ENCODE results near the gene MYO1F.

The MYO1F gene

DNA sequence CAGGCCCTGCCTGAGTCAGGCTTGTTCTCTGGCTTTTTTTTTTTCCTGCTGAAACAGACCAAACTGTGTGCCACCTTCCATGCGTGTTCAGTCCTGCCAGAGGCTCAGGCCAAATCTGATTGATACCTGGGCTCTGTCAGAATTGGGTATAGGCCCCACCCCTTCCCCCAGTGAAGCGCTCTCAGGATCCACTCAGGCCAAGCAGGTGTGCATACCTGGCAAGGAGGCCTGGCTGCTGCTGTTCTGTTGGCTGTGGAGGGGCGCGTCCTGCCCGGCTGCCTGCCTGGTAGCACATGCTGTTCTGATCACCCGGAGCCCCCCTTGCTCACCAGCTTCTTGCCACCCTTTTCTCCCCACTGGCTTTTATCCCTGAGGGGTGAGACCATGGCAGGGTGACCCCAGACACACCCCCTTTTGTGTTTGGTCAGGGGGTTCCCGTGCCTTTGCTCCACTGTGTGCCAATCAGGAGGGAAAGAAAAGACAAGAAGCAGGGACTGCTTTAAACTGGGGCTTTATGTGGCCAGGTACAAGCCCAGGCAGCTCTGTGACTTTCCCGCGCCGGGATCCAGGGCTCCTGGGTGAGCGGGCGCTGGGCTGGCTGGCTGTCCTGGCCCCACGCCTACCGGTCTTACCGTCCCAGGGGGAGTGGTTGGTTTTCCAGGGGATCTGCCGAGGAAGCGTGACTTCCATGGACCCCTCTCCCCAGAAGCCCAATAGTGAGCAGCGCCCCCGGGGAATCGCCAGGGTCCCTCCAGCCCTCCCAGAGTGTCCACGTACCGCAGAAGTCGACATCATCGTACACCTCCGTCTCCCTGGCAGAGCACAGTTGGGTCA is 87.5 kb downstream of the MYO1F start:
- DNase-seq: no peak

DNA sequence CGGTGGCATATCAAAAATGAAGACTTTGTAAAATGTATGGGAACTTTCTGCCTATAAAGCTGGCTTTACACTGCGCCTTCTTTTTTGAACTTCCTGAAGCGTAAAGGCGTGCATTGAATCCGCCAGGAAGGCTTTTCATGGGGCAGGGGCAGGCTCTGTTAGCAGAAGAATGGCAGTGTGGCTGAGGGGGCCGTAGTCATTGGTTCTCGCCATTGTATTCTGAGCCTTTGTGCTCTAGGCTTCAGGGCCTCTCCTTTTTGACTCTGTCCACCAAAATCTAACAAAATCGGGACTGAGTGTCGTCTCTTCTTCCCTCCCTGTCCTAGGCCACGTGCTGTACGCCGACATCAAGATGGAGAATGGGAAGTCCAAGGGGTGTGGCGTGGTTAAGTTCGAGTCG is 88.9 kb downstream of the MYO1F start:
- no peak for DNase-seq

DNA sequence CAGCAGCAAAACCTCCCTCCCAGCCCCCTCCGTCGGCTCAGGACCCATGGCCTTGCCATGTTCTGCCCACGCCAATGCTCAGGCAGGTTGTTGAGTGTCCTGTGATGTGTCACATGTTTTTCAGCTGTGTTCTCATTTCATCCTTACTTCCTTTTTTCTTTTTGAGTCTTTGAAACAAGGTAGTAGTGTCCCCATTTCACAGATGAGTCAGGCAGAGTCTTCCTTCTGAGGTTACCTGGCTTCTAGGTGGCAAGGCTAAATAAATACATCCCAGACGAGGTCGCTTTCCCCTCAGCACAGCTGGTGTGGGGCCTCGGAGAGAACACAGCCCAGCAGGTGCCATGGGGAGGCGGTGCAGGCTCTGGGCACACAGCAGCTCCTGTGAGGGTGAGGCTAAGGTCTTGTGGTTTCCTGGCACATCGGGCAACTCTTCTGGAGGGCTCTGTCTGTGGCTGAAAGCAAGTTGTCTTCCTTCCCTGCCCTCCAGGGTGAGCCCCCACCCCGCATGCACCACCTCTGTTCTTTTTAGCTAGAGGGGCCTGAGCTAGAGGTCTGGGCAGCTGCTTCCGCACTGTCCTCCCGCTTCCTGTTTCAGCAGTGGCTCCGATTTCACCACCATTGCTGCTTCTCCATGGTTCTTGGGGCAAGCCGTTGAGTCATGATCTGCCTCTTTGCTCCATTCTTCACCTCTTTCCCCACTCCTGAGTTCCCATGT is 89.9 kb downstream of the MYO1F start:
- peak; percentile 70 for DNase-seq

DNA sequence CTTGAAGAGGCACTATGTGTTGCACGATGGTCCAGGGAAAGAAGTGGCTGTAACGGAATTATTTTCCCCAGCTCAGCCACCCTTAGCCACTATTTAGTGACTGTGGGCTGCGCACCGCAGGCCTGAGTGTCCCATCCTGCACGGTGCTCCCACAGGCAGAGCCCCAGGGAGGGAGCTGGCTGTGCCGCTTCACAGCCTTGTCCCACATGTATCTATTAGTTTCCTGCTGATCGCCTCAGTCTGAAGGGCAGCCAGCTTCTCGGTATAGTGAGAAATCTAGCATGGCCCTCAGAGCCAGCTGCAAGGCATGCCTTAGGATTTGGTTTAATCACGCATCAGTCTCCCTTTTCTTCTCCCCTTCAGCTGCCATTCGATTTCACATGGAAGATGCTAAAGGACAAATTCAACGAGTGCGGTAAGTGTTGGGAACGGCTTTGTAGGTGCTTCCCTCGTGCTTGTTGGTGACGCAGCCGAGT is 90.5 kb downstream of the MYO1F start:
- DNase-seq: no peak

DNA sequence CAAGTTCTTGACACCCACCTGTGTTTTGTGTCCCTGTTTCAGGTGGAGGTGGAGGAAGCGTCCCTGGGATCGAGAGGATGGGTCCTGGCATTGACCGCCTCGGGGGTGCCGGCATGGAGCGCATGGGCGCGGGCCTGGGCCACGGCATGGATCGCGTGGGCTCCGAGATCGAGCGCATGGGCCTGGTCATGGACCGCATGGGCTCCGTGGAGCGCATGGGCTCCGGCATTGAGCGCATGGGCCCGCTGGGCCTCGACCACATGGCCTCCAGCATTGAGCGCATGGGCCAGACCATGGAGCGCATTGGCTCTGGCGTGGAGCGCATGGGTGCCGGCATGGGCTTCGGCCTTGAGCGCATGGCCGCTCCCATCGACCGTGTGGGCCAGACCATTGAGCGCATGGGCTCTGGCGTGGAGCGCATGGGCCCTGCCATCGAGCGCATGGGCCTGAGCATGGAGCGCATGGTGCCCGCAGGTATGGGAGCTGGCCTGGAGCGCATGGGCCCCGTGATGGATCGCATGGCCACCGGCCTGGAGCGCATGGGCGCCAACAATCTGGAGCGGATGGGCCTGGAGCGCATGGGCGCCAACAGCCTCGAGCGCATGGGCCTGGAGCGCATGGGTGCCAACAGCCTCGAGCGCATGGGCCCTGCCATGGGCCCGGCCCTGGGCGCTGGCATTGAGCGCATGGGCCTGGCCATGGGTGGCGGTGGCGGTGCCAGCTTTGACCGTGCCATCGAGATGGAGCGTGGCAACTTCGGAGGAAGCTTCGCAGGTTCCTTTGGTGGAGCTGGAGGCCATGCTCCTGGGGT is 91.5 kb downstream of the MYO1F start:
- DNase-seq: no peak

DNA sequence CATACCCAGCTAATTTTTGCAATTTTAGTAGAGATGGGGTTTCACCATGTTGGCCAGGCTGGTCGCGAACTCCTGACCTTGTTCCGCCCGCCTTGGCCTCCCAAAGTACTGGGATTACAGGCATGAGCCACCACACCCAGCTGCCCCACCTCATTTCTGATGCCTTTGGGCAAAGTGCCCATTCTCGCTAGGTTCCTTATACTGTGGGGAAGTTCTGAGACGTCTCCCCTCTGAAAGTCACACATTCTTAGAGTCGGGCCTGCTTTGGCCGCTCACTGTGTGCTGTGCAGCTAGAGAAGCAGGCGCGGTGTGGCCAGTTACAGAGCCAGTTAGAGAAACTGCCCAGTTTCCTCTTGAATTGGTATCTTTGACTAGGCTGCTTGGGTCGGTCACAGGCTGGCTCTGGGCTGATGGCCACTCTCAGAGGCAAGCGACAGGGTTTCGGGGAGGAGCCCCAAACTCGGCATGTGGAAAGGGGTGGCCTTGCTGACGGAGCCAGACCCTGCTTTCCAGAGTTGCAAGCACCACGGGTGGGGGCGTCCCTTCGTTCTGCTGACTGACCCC is 92.8 kb downstream of the MYO1F start:
- DNase-seq: no peak

DNA sequence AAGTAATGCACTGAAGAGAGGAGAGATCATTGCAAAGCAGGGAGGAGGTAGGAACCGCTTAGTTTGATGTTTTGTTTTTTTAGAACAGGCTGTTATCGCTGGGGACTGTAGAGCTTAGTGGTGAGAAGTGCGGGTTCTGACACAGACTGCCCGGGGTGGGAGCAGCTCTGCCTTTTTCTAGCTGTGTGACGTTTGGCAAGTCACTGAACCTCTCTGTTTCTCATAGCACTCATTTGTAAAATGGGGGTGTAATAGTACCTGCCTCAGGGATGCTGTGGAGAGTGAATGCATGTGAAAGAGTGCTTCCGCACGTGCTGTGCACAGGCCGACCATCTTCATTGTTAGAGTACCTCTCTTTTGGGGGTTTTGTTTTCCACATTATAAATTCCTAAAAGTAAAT is 94.1 kb downstream of the MYO1F start:
- DNase-seq: no peak

DNA sequence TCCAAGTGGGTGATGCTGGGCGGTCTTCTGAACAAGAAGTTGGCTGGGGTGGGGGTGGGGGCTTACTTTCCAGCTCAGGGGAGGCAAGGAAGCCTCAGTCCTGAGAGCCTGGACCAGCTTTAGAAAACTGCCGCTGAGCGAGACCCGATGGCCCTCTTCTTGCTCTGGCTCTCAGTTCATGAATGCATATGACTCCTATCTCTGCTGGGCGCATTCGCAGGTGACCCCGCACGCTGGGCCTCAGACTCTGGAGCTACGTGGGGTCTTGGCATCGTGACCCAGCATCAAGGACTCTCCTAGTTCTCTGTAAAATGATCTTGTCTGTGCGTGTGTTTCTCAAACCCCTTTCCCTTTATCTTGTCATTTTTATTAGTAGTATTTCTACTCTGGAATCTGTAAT is 94.5 kb downstream of the MYO1F start:
- no peak for DNase-seq

DNA sequence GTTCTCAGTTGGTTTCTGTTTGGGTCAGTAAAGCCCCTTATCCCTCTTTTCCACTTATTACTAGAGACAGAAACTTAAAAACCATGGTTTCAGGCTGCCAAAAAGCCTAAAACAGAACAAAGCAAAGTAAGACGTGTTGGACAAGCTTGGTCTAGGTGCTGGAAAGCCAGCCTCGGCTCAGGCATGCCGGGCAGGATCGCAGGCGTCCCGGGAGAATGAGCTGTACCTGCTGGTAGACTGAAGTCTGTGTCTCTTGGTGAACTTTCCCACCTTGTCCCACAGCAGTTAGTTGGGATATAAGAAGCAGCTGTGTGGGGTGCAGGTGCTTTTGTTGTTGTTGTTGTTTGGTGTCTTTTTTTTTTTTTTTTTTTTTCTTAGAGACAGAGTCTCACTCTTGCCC is 95.6 kb downstream of the MYO1F start:
- DNase-seq: no peak

DNA sequence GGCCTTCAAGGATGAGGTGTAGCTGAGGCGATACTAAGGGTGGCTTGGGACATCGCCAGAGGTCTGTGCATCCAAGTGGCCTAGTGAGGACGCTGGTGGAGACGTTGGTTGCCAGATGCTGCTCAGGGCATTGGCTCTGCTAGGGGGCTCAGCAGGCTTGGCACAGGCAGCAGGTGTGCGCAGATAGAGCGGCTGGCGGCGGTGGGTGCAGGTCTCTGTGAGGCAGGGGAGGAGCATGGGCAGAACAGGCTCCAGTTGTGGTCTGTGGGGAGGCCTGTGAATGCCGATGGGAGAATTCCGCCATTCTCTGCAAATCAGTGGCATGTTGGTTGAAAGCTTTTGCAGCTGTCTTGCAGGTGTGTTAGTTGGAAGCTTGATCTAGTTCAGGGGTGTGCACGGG is 96.0 kb downstream of the MYO1F start:
- no peak for DNase-seq

DNA sequence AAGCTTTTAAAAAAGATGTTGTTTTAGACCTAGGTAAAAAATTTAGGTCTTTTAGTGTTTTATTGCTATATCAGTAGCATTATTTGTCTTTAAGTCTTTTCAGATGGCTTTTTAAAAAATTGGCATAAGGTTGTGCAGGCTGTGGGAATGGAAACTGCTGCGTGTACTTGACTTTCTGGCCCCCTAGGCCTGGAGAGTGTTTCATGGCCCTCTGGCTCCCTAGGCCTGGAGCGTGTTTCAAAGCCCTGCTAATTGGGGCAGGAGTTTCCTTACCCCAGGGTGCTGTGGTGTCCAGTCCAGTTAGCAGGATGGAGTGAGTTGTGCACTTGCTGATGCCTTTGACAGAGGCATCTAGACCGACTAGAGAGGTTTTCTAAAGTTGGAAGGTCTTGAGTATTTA is 98.6 kb downstream of the MYO1F start:
- no peak for DNase-seq

DNA sequence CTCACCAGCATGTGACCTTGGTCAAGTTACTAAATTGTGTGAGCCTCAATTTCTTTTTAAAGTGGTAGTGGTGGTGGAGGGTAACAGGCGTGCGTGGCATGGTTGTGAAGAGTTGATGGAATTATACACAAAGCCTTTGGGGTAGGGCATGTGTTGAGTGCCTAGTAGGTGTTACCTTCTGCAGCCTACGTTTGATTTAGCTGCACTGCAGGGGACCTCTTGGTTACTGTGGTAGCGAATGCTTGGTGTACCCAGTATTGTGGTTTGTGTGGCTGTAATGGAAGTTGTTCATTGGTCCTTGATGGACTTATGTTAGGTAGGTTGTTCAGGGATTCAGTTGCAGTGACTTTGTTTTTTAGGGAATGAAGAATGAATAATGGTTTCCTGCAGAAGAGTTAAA is 99.4 kb downstream of the MYO1F start:
- DNase-seq: no peak

DNA sequence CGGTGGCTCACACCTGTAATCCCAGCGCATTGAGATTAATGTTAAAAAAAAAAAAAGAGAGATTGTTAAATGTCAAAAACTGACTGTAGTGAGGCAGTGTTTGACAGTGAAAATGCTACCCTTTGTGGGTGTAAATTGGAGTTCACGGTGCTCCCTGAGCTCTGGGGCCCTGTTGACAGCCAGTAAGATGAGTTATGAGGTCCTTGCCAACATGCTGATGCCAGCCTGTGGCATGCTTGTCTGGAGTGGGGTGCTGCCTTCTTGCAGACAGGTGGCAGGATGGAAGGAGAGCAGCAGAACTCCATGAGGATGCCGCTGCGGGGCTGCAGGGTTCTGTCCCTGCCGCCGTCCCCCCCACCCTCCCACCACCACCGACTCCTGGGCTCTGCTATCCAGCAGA is 100.7 kb downstream of the MYO1F start:
- DNase-seq: no peak

DNA sequence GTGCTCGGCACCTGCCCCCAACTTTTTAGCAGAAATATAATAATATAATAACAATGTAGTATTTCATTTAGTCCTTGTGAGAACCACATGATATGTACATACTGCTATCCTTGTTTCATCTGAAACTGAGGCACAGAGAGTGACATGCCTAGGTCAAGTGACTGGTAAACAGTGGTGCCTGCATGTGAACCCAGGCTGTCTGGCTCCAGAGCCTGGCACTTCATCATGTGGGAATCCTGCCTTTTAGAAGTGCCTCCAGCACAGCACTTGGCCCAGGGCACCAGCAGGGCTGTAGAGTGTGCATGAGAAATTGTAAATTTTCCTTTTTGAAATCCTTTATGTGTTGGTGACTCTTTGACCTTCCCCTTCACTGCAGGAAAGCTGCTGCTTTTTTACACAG is 102.2 kb downstream of the MYO1F start:
- DNase-seq: no peak

DNA sequence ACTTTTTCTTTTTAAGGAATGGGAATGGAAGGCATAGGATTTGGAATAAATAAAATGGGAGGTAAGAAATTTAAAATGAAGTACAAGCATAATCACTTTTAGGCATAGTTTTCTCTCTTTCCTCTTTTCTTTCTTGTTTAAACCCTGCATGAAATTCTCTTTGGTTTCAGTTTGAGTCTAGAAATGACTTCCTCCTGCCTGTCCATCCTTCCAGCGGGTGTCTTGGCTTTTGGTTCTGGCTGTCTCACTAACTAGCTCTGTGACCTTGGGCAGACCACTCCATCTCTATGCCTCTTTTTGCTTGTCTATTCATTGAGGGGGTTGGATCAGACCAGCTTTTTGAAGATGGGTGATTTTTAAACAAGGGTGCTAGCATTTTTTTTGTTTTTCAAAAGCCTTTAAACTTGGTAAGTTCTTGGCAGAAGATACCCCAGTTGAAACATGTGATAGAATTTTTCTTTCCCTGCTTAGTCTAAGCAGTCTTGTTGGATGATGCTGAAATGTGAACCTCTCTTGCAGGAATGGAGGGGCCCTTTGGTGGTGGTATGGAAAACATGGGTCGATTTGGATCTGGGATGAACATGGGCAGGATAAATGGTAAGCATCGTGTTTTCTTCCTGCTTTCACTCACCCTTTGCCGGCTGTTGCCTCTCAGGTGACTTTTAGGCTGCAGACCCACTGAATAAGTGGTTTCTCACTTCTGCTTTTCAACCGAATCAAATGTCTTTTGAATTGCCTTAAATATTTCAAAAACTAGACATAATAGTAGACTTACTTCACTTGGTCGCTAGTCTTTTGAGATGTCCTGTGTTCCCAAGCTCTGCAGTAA is 103.4 kb downstream of the MYO1F start:
- DNase-seq: no peak

Measured in stimulated activated CD4-positive, alpha-beta T cell treated with anti-CD3 and anti-CD28 coated beads, Interleukin-1b, Interleukin-23, amount 100 ng/mL, for 48 hours (primary cell).